Measurements from ENCODE around the gene SCGB1A1.
"Not testable (repeated sequence)": the region's sequence is repeated elsewhere in the genome, so short reads cannot be mapped to it uniquely, and the experiment has no call there.

SCGB1A1 gene, protein sequence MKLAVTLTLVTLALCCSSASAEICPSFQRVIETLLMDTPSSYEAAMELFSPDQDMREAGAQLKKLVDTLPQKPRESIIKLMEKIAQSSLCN

DNA sequence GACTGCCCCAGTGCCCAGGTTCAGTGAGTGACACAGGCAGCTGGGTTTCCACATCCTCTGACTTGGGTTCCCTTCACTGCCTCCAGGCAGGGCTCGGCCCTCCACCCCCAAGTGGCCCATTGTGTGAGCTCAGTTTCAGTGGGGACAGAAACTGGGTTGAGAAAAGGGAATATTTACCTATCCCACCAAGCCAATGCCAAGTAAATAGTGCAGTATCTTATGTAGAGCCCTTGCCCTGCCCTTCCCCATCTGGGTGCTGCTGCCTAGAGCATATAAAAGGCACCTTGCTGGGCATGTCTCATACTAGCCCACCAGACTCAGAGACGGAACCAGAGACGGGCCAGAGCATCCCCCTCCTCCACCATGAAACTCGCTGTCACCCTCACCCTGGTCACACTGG, at the start of gene SCGB1A1:
TSS of gene SCGB1A1 (plus strand) at position 301 of the 400 bp plus-strand sequence. CDS start at position 364, 63 bp downstream.
- no peak for DNase-seq (ENCODE audit: low read depth in 2 of 2, low spot score in 1 of 2)

DNA sequence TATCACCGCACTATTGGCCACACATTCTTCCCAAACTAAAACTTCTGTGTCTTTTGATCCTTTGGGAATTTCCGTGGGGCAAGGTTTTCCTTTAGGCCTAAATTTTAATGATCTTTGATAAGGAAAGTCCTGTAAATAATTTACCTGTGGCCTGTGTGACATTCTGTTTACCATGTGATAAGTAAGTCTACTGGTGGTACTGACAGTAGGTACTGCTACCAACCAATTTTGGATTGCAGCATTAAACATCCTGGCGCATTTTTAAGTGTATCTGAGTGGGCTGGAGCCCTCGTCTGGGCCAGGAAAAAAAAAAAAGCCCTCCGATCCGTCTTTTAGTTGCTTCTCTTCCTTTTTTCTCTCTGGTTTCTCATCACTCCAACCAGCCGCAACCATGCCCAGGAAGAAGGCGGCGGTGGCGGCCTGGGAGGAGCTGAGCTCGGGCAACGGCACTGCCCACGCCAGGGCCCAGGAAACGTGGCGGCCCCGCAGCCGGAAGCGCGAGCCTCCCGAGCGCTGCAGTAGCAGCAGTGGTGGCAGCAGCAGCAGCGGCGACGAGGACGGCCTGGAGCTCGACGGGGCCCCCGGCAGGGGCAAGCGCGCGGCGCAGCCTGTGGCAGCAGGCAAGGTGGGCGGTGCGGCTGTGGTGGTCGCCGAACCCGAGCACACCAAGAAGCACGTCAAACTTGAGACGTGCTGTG, 47.9 kb upstream of the SCGB1A1 start:
- no peak for DNase-seq (ENCODE audit: low read depth in 2 of 2, low spot score in 1 of 2)

DNA sequence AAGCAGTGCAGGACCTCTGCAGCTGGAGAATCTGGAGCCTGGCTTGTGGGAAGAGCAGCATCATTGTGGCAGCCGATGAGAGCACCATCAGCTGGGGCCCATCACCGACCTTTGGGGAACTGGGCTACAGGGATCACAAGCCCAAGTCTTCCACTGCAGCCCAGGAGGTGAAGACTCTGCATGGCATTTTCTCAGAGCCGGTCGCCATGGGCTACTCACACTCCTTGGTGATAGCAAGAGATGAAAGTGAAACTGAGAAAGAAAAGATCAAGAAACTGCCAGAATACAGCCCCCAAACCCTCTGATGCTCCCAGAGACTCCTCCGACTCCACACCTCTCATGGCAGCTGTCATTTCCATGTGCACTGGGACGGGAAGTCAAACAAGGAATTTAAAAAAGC, 46.0 kb upstream of the SCGB1A1 start:
- DNase-seq (ENCODE audit: low read depth in 2 of 2, low spot score in 1 of 2), result no peak

DNA sequence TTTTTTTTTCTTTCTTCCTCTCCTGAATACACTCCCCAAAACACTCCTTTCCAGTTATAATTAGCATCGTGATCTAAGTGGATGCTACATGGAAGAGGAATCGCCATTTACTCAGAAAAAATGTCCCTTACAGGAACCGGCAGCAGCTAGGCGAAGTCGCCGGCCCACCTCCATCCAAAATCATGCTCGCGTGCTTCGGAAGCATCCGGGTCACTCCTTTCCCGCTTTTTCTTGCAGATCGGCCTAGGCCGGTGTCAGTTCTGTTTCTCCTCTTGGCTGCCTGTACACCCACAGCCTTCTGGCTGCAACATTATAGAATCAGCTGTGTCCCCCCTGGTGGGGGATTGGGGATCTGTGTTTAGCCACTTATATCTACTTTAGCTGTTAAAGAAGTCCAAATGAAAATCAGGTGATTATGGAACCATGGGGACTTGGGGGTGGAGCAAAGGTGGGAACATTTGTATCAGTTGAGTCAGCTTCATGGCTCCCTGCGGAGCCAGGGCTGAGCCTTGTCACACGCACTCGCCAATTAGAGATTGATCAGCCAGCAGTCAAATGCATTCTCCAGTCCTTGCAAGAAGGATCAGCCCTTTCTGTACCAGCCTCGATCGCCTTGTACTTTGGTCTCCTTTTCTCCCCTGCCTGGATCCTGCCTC, 45.2 kb upstream of the SCGB1A1 start:
- DNase-seq (ENCODE audit: low read depth in 2 of 2, low spot score in 1 of 2), result no peak

DNA sequence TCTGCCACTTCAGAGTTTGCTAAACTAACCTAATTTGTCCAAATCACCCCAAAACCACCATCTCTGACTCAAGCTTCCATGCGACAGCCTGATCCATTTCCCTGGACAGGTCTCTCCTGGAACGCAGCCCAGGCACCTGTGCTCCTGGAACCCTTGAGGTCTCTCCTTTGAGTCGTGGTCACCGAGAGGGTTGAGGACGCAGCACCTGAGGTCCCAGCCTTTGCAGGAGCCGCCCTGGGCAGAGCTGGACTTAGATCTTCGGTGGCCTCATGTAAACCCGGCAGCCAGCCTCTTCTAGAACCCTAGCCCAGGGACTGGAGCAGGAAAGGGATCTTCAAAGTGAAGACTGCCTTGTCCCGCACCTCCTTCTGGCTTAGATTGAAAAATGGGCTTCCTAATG, 44.0 kb upstream of the SCGB1A1 start:
- DNase-seq (ENCODE audit: low read depth in 2 of 2, low spot score in 1 of 2), result no peak

DNA sequence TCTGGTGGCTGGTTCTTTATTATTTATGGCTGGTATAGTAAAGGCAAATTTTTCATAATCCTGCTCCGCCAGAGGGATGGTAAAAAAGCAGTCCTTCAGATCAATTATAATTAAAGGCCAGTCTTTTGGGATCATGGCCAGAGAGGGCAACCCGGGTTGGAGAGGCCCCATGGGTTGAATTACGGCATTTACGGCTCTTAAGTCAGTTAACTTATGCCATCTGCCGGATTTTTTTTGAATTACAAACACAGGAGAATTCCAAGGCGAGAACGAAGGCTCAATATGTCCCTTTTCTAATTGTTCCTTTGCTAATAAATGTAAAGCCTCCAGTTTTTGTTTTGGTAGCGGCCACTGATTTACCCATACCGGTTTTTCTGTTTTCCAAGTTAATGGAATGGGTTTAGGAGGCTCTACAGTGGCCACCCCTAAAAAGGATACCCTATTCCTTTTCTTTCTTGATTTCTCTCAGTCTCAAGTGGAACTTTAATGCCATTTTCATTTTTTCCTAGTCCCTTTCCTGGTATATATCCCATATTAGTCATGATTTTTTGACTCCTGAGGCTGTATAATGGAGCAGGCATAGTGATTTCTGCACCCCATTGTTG, 40.3 kb upstream of the SCGB1A1 start:
- DNase-seq (ENCODE audit: low read depth in 2 of 2, low spot score in 1 of 2), result not testable (repeated sequence)

DNA sequence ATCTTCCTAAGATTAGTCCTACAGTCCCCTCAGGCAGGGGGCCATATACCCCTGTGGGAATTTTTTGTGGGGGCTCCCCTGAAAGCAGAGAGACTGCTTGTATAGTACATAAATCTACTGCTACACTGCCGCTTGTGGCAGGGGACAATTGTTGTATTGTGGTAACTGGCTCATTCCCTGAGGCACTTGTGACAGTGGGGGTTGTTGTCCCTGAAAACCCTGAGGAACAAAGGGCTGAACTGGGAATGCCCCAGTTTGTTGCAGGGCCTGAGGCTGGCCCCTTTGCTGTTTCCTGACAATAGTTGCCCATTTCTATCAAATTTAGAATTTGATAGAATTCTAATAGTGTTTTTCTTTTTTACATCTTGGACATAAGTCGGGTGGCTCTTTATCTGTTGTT, 39.2 kb upstream of the SCGB1A1 start:
- DNase-seq (ENCODE audit: low read depth in 2 of 2, low spot score in 1 of 2), result not testable (repeated sequence)

DNA sequence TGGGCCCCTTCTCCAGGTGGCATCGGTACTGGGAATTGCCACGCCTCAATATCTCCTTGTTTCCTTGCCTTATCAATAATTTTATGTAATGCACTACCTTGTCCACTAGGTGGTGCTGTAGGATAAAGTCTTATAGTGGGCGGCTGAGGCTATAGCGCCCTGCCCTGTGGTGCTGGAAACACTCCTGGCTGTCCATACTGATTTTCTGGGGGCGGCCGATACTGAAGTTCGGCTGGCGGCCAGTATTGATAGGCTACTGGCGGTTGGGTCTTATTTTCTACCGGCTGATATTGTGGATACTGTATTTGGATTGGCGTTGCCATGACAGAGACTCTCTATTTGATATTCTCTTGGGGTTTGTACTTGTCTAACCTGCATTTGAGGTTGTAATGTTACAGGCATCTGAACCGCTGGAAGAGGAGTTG, 38.0 kb upstream of the SCGB1A1 start:
- not testable (repeated sequence) for DNase-seq (ENCODE audit: low read depth in 2 of 2, low spot score in 1 of 2)

DNA sequence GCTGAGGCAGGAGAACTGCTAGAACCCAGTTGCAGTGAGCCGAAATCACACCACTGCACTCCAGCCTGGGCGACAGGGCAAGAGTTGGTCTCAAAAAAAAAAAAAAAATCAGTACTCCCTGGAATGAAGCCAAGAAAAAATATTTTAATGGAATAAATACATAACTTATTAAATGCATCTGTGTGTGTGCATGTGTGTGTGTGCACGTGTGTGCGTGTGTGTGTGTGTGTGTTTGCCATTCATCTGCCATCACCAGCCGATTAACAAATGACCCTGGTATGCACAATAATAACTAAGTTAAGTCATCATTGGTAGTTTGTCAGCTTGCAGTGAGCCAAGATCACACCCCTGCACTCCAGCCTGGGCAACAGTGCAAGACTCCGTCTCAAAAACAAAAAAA, 35.0 kb upstream of the SCGB1A1 start:
- DNase-seq (ENCODE audit: low read depth in 2 of 2, low spot score in 1 of 2), result no peak

DNA sequence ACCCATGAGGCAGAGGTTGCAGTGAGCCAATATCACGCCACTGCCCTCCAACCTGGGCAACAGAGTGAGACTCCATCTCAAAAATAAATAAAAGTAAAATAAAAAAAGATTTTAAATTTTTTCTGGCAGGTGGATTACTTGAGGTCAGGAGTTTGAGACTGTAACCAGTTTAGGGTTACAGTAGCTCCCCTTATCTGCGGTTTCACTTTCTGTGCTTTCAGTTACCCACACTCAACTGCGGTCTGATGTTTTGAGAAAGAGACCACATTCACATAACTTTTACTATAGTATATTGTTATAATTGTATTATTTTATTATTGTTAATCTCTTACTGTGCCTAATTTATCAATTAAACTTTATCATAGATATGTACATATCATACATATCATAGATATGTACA, 32.8 kb upstream of the SCGB1A1 start:
- not testable (repeated sequence) for DNase-seq (ENCODE audit: low read depth in 2 of 2, low spot score in 1 of 2)

DNA sequence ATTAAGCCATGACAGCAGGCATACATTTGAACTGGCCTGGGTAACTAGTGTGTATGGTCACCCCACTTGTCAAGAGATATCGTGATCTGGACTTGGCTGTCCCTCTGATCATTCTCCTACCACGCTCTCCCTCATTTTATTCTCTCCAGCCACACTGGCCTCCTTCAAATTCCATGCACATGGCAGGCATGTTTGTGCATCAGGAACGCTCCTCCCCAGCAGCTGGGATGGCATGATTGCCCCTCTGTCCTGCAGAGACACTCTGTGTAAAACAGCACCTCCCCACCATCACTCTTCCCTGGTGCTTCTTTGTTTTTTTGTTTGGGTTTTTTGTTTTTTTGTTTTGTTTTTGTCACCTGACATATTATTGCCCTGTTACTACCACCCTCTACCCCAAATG, 31.5 kb upstream of the SCGB1A1 start:
- DNase-seq (ENCODE audit: low read depth in 2 of 2, low spot score in 1 of 2), result no peak

DNA sequence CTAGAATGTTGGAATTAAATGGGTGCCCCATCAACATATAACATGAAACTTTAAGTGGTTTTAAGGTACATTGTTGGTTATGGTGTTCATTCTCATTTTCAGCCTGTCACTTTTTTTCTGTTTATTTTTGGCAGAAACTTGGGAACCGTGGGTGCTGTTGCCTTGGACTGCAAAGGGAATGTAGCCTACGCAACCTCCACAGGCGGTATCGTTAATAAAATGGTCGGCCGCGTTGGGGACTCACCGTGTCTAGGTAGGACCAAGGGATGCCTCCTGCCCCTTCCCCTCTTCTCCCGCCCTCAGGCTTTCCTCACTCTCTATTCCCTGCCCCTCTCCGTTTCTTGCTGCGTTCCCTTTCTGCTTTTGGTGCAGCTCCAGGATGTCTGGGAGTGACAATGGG, 29.8 kb upstream of the SCGB1A1 start:
- no peak for DNase-seq (ENCODE audit: low read depth in 2 of 2, low spot score in 1 of 2)

DNA sequence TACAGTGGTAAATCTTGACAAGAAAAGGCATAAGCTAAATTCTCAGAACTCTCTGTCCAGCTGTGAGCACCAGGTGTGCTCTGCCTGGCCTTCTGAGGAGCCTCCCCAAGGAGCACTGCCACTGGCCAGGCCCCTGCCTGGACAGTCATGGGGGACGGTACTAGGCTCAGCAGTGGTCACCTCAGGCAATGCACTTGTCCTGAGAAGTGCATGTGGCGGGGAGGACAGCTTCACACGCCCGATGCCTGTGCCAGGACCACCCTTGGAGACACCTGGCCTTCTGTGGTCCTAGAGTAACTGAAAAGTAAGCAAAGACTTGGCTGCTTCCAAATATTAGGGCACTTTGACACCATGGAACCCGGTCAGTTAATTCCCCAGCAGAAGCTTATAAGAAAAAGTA, 28.6 kb upstream of the SCGB1A1 start:
- DNase-seq (ENCODE audit: low read depth in 2 of 2, low spot score in 1 of 2), result no peak

DNA sequence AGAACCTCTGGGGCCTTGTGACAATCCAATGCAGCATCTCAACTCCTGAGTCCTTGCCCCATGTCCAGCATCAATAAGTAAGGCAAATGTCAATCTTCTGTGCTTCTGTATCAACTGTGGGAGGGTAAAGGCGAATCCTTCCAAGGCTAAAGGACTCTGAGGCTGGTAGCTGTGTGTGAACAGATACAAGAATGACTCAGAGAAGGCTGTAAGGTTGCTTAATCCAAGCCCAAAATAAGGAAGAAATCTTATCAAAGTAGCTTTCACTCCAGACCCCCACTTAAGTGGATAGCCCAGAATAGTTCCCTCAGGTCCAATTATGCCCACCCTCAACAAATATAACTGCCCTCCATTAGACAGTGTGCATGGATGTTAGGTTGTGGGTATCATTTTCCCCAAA, 28.1 kb upstream of the SCGB1A1 start:
- no peak for DNase-seq (ENCODE audit: low read depth in 2 of 2, low spot score in 1 of 2)

DNA sequence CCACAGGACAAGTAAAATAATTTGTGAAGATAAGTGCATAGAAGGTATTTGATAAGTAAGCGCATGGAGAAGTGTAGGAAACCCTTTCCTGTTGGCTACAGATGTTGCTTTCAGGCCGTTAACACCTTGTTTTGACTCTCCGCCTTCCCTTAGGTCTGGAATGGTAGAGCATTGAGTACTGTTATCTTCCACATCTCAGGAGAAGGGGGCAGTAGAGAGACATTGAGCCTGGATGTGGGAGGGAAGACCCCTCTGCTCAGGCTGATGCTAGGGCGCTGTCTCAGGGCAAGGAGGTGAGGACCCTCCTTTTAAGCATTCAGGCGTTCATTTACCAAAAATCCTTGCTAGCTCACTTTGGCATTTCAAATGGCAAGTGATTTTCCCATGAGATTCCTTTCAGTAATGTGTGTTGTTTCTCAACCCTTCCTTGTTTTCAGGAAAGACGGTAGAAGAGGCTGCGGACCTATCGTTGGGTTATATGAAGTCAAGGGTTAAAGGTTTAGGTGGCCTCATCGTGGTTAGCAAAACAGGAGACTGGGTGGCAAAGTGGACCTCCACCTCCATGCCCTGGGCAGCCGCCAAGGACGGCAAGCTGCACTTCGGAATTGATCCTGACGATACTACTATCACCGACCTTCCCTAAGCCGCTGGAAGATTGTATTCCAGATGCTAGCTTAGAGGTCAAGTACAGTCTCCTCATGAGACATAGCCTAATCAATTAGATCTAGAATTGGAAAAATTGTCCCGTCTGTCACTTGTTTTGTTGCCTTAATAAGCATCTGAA, 27.0 kb upstream of the SCGB1A1 start:
- no peak for DNase-seq (ENCODE audit: low read depth in 2 of 2, low spot score in 1 of 2)

DNA sequence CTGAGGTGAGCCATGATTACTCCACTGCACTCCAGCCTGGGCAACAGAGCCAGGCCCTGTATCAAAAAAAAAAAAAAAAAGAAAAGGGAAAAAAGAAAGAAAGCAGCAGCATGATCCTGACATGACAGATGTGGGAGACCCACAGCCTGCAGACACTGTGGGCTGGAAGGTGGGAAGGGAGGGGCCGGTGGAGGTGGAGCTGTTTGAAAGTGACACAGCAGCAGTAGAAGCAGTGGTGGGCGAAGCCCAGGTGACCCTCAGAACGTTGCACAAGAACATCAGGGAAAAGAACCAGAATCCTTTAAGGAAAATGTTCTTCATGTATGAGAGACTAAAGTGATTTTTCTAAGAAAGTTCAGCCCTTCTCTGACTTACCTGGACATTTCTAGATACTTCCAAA, 26.3 kb upstream of the SCGB1A1 start:
- DNase-seq (ENCODE audit: low read depth in 2 of 2, low spot score in 1 of 2), result no peak

DNA sequence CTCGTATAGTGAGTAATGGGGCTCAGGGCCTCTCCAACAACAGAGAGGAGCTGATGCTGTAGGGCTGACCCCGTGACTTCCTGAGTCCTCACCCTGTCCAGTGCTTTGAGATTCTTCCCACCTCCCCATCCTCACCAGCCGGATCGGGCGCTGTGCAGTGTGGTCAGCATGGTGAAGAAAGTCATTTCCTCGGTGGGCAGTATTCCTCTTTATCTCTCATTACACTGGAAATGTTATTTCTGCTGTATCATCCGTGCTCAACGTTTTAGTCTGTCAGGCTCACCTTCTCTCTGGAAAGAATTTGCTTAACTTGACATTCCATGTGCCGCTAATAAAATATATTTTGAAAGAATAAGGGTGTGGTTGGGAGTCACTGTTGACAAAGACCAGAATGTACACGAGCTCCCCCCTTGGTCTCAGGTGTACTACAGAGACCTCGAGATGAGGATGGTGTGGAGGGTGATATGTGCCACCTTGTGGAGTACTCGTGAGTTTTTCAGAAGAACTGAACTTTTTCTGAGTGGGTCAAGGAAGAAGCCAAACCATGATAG, 25.7 kb upstream of the SCGB1A1 start:
- no peak for DNase-seq (ENCODE audit: low read depth in 2 of 2, low spot score in 1 of 2)

DNA sequence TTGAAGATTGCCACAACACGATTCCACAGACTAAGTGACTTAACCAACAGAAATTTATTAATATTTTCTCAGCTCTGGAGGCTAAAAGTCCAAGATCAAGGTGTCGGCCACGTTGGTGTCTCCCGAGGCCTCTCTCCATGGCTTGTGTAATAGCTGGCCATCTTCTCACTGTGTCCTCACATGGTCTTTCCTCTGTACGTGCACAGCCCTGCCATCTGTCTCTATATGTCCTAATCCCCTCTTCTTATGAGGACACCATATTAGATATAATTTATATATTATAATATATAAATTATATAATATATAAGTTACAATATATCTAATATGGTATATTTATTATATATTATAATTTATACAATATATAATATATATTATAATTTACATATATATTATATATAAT, 25.1 kb upstream of the SCGB1A1 start:
- DNase-seq (ENCODE audit: low read depth in 2 of 2, low spot score in 1 of 2), result no peak

DNA sequence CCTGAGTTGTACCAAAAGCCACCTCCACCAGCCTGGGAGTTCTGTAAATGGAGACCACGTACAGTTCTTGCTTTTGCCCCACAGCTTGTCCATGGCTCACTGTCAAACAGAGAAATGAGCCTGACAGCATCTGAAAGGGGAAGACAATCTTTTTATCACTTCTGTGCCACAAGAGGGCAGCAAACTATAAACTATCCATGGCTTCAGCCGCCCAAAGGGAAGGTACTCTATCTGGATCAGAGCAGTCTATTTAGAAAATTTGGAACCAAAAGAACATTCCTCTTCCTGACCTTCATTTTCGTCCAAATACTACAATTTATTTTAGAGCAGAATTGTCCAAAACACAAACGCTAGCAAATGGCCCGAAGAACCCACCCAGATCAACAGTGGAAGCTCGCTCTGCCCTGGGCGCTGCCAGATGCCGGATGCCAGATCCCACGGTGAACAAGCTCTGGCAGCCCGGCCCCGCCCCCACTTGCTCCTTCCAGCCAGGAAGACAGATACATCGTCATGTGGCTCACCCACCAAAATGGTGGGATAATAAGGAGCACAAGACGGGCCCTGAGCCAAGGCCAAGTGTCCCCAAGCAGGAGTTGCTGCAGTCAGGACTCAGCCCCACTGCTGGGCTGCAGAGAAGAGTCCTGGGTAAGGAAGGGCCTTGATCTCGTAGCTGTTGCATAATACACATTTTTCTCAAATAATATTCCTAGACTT, 23.9 kb upstream of the SCGB1A1 start:
- DNase-seq (ENCODE audit: low read depth in 2 of 2, low spot score in 1 of 2), result no peak

DNA sequence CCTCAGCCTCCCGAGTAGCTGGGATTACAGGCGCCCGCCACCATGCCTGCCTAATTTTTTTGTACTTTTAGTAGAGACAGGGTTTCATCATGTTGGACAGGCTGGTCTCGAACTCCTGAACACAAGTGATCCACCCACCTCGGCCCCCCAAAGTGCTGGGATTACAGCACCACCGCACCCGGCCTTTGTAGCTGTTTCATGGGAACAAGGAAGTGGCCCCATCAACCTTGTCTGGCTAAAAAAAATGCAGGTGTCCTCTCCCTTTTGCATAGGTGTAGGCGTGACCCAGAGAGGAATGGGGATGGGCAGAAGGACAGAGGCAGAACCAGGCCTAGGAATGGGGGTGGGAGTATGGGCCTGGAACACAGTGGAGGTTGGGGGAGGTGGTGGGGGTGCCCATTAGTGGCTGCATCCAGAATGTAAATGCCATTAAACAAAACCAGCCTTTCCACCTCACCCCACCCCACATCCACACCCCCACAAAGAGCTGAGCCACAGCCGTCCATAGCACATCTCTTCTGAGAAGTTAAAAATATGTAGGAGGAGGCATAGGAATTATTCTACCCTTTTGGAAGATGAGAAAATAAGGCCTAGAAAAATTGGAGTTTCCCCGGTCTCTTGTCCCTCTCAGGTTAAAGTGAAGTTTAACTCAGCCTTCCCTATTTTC, 22.8 kb upstream of the SCGB1A1 start:
- no peak for DNase-seq (ENCODE audit: low read depth in 2 of 2, low spot score in 1 of 2)
